ENCODE data around the gene SYT3.
"Not testable (repeated sequence)": the region's sequence is repeated elsewhere in the genome, so short reads cannot be mapped to it uniquely, and the experiment has no call there.

Gene SYT3

DNA sequence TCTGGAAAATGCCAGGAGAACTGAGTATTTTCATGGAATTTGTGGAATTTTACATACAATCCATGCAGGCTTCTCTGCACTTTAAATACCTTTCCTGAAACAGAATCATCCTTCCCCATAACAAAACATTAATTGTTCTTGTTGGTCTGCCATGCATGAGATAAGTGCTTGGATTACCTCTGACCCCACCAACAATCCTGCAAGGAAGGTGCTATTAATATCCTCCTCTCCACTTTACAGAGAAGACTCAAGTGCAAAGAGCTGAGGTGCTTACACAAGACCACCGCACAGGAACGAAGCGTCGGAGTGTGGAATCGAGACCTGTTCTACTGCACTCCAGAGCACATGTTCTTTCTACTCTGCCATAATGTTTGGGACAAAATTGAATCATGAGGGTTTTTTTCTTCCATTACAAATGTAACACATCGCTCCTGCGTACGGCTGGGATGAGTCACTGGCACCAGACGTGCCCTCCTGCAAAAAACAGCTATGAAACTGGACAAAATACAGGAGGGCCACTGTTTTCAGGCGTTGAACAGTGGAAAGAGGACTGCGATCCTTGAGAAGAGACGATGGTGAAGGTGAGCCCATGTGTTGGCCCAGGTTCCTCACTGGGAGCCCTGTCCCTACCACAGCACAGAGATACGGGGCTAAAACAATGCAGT is 58.6 kb downstream of the SYT3 start:
- H3K36me3 ChIP-seq (ENCODE audit: control insufficient read depth, insufficient read depth, low read length), result no peaks in the 10 kb centered on the region
- H3K27me3 ChIP-seq (replicated peaks; ENCODE audit: control insufficient read depth, insufficient read depth, low read length), result no peaks in the 10 kb centered on the region; the same call in none of the 2 replicates
- TF ChIP-seq, protein P1, sequence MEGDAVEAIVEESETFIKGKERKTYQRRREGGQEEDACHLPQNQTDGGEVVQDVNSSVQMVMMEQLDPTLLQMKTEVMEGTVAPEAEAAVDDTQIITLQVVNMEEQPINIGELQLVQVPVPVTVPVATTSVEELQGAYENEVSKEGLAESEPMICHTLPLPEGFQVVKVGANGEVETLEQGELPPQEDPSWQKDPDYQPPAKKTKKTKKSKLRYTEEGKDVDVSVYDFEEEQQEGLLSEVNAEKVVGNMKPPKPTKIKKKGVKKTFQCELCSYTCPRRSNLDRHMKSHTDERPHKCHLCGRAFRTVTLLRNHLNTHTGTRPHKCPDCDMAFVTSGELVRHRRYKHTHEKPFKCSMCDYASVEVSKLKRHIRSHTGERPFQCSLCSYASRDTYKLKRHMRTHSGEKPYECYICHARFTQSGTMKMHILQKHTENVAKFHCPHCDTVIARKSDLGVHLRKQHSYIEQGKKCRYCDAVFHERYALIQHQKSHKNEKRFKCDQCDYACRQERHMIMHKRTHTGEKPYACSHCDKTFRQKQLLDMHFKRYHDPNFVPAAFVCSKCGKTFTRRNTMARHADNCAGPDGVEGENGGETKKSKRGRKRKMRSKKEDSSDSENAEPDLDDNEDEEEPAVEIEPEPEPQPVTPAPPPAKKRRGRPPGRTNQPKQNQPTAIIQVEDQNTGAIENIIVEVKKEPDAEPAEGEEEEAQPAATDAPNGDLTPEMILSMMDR (IDR thresholded peaks at IDR 0.05; ENCODE audit: insufficient read depth, low read length, poor library complexity, severe bottlenecking), result no peak
- DNase-seq (ENCODE audit: extremely low read depth, insufficient read length), result no peak
- no peak overlapping the region for H3K4me3 ChIP-seq (replicated peaks; ENCODE audit: low read depth, low read length)

DNA sequence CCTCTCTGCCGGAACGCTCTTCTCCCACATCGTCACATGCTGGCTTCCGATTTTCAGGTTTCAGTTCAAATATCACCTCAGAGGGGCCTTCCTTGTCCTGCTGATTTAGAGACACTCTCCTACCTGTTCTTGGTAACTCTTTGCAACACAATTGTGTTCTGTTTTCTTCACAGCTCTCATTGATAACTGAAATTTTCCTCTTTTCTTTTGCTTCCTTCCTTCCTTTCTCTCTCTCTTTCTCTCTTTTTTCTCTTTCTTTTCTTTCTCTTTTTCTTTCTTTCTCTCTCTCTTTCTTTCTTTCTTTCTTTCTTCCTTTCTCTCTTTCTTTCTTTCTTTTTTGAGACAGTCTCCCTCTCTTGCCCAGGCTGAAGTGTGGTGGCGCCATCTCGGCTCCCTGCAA is 59.4 kb downstream of the SYT3 start:
- no peak overlapping the region for H3K4me3 ChIP-seq (replicated peaks; ENCODE audit: low read depth, low read length)
- H3K36me3 ChIP-seq (ENCODE audit: control insufficient read depth, insufficient read depth, low read length), result no peaks in the 10 kb centered on the region
- no peak for DNase-seq (ENCODE audit: extremely low read depth, insufficient read length)
- TF ChIP-seq, protein P1 (IDR thresholded peaks at IDR 0.05; ENCODE audit: insufficient read depth, low read length, poor library complexity, severe bottlenecking), result no peak
- H3K27me3 ChIP-seq (replicated peaks; ENCODE audit: control insufficient read depth, insufficient read depth, low read length), result no peaks in the 10 kb centered on the region; the same call in none of the 2 replicates

DNA sequence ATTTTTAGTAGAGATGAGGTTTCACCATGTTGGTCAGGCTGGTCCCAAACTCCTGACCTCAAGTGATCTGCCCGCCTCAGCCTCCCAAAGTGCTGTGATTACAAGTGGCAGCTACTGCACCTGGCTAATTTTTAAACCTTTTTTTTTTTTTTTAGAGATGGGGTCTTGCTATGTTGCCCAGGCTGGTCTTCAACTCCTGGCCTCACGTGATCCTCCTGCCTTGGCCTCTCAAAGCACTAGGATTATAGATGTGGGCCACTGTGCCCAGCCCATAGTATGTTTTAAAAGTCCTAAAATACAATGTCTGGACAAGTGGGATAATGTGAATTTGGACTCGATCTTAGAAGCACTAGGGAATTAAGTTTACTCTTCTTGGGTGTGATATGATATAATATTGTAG is 62.9 kb downstream of the SYT3 start:
- not testable (repeated sequence) for H3K27me3 ChIP-seq (replicated peaks; ENCODE audit: control insufficient read depth, insufficient read depth, low read length); DNase-seq (ENCODE audit: extremely low read depth, insufficient read length); H3K4me3 ChIP-seq (replicated peaks; ENCODE audit: low read depth, low read length); H3K36me3 ChIP-seq (ENCODE audit: control insufficient read depth, insufficient read depth, low read length)

DNA sequence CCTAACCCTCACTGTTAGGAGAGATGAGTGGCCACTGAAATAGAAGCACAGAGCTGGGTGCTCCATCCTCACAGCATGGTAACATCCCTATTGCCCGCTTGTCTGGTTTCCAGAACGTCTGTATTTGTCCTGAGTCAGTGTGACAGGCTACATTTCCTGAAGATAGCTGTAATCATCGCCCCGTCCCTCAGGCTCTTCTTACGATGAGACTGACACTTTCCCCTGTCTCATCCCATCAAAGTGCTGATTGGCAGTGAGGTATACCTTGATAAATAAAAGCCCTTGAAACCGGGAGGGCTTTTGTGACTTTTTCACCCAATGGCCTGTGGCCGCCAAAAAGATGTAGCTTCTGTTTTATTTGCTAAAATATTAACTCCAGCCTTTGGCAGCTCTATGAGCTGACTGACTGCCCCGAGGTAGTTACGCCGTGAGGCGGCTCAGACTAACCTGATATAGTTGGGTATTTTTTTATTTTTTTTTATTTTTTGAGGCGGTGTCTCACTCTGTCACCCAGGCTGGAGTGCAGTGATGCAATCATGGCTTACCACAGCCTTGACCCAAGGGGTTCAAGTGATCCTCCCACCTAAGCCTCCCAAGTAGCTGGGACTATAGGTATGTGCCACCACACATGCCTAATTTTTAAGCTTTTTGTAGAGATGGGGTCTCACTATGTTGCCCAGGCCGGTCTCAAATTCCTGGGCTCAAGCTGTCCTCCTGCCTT is 65.8 kb downstream of the SYT3 start:
- no peak for DNase-seq (ENCODE audit: extremely low read depth, insufficient read length)
- Histone ChIP-seq H3K27me3 (replicated peaks; ENCODE audit: control insufficient read depth, insufficient read depth, low read length) (no peaks in the 10 kb centered on the region), H3K4me3 (replicated peaks; ENCODE audit: low read depth, low read length) (no peak overlapping the region), H3K36me3 (ENCODE audit: control insufficient read depth, insufficient read depth, low read length) (no peaks in the 10 kb centered on the region)
- TF ChIP-seq, protein P1 (IDR thresholded peaks at IDR 0.05; ENCODE audit: insufficient read depth, low read length, poor library complexity, severe bottlenecking), result no peak

Measured in GM06990 (cell line).